Stomach (tissue), 9 donors: ENCODE results near the gene NCOA5. TPM values are rescaled to one million over a fixed set of nuclear protein-coding genes. Genes with fewer than 3 reads are reported as not detected.

ENCODE experiments used
- DNase-seq, 2 donors: peaks; one replicate each; pipeline versions ENCODE4 v3.0.0 to v3.0.0-alpha.2; 2013 to 2019
- H3K27ac ChIP-seq, 5 donors: fragments of 200-600 bp in 4 of 5; sonication (generic) in 4 of 5; one replicate each; pipeline ENCODE4 v1.5.1; 2013 to 2019; ENCODE audit warnings: mild to moderate bottlenecking in 1 of 5, moderate library complexity in 1 of 5
- H3K27me3 ChIP-seq, 3 donors: fragments of 200-600 bp; sonication (generic); one replicate each; pipeline ENCODE4 v1.5.1; 2017 to 2019; ENCODE audit warnings: mixed run types in 1 of 3
- H3K36me3 ChIP-seq, 4 donors: fragments of 200-600 bp; sonication (generic); 1 replicate in 3 of 4; 2 replicates in 1 of 4; pipeline ENCODE4 v1.5.1; 2016 to 2019
- H3K4me1 ChIP-seq, 4 donors: fragments of 200-600 bp; sonication (generic); one replicate each; pipeline ENCODE4 v1.5.1; 2016 to 2019
- H3K4me3 ChIP-seq, 4 donors: fragments of 200-600 bp; sonication (generic) in 3 of 4; one replicate each; pipeline ENCODE4 v1.5.1; 2016 to 2019; ENCODE audit warnings: mild to moderate bottlenecking in 1 of 4
- H3K9me3 ChIP-seq, 4 donors: fragments of 200-600 bp; sonication (generic); one replicate each; pipeline ENCODE4 v1.5.1; 2016 to 2019
- EP300 ChIP-seq: sonication (generic); formaldehyde crosslinking; IDR thresholded peaks from one replicate; pipeline ENCODE4 v1.6.1; 2017; ENCODE audit warnings: antibody characterized with exemption
- POLR2A ChIP-seq, 4 donors: fragments of 450-650 bp; IDR thresholded peaks; one replicate each; pipeline ENCODE4 v1.6.1; 2016; ENCODE audit warnings: antibody characterized with exemption in 4 of 4, control low read depth in 2 of 4, mild to moderate bottlenecking in 1 of 4, moderate library complexity in 1 of 4
- POLR2AphosphoS5 ChIP-seq, 3 donors: sonication (generic); formaldehyde crosslinking; IDR thresholded peaks; one replicate each; pipeline ENCODE4 v1.6.1; 2016; ENCODE audit warnings: antibody characterized with exemption in 3 of 3
- WGBS, 5 donors: extraction: QIAGEN DNeasy Blood & Tissue Kit in 3 of 5; methylation state at CpG; one replicate each; pipeline versions ENCODE4 v1.1.5 to v1.1.7; 2013 to 2018; 5-methylcytosine and 5-hydroxymethylcytosine counted together
- intact Hi-C: fragments of 100-400 bp; cut with DNase I; formaldehyde crosslinking; loops from one replicate; pipeline ENCODE4 v1.15.1; 2023; ENCODE audit warnings: low total_unique reads
- polyA plus RNA-seq, 3 donors: library from polyadenylated mRNA; stranded (reverse); fragments of 200-250 nt; gene quantifications; one replicate each; pipeline ENCODE4 v1.2.3, GENCODE V29; 2013
- total RNA-seq, 5 donors: library from RNA; depleted of rRNA; stranded (reverse); fragments of >200 nt; gene quantifications; one replicate each; pipeline versions ENCODE4 v1.1.0 to v1.2.3, GENCODE V29; 2014 to 2016
- TF ChIP-seq, protein P1 (sequence below), 7 experiments: fragments of 450-650 bp in 4 of 7; fragments of 200-600 bp in 3 of 7; sonication (generic) in 3 of 7; IDR thresholded peaks; one replicate each; pipeline ENCODE4 v1.5.1; 2016 to 2019; ENCODE audit warnings: antibody characterized with exemption in 7 of 7, control low read depth in 2 of 7, mild to moderate bottlenecking in 1 of 7
- donor health status: healthy with polysubstance abuse.
- donor health status: Bipolar disorder and iron deficiency.
- donor health status: healthy.

The NCOA5 gene
- total and polyA plus RNA-seq, 8 donors, result 4.3 to 58.9 (median 11.4) TPM

DNA sequence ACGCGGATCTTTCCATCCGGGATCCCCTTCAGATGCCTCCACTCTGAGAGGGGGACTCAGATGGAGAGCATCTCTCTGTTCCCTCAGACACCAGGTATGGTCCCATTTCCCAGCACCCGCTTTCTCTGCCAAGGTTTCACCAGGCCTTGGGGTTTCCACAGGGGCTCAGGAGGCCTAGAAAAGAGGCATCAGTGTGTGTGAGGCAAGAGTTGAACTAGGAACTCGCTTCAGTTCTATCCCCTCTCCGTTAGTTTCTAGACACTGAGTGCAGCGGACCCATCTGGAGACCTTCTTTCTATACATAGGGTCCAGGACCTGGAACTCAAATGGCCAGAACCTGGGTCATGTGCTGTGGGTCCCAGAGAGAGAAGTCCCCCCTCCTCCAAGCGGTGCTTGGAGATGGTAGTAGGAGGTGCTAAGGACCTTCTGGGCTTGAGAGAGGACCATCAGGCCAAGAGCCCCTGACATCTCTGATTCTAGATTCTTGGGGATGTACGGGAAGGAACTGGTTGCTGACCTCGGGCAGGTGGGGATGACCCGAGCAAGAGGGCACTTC, 58.7 kb downstream of the NCOA5 start:
- Histone ChIP-seq H3K27ac (no peak overlapping the region), H3K4me3 (no peak overlapping the region), H3K27me3 (peaks cover 20 to 100% (median 80%) of the 10 kb centered on the region in 3 donors), H3K36me3 (no peaks in the 10 kb centered on the region), H3K4me1 (peaks cover 0 to 19% (median 12%) of the 10 kb centered on the region in 4 donors), H3K9me3 (peaks cover 0 to 9% (median 0%) of the 10 kb centered on the region in 4 donors)
- 16 to 37% (median 21%) methylated on average over 8 to 11 of the region's 11 CpGs for WGBS, 5 donors
- TF ChIP-seq EP300, result no peak
- TF ChIP-seq, protein P1, sequence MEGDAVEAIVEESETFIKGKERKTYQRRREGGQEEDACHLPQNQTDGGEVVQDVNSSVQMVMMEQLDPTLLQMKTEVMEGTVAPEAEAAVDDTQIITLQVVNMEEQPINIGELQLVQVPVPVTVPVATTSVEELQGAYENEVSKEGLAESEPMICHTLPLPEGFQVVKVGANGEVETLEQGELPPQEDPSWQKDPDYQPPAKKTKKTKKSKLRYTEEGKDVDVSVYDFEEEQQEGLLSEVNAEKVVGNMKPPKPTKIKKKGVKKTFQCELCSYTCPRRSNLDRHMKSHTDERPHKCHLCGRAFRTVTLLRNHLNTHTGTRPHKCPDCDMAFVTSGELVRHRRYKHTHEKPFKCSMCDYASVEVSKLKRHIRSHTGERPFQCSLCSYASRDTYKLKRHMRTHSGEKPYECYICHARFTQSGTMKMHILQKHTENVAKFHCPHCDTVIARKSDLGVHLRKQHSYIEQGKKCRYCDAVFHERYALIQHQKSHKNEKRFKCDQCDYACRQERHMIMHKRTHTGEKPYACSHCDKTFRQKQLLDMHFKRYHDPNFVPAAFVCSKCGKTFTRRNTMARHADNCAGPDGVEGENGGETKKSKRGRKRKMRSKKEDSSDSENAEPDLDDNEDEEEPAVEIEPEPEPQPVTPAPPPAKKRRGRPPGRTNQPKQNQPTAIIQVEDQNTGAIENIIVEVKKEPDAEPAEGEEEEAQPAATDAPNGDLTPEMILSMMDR (IDR thresholded peaks at IDR 0.05), result no peak
- no peak for TF ChIP-seq POLR2AphosphoS5 (IDR thresholded peaks at IDR 0.05)
- TF ChIP-seq POLR2A (IDR thresholded peaks at IDR 0.05), result no peak
- no peak for DNase-seq
- intact Hi-C loops, result no loop called here

DNA sequence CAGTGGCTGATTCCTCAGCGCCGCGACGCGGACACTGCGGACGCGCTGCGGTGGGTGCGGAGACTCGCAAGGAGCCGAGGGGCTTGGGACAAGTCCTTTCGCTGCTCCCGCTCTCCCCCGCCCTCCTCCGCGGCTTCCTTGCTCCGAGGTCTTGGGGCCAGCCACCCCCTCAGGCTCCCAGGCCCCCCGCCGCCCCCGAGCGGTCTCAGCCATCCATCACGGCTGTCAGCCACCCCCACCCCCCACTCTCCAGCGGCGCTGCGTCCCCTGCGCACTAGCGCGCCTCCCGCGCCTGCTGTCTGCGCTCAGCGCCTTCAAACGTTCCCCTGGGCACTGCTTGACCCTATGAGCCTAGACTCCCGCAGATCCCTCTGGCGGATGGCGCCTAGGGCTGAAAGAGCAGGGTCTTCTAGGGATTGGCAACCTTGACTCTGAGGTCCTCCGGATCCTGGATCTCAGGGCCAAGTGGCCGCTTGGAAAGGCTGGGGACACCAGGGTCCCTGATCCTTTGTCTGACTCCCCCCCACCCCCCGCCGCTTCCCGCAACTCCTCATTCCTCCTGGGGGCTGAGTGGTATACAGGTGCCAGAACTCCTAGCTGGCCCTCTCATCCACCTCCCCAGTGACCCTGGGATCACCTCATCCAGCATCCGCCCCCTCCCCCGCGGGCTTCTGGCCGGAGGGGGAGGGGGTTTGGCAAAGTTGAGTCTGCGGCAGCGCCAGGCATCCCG, 59.3 kb downstream of the NCOA5 start:
- peaks cover 0 to 19% (median 12%) of the 10 kb centered on the region in 4 donors for H3K4me1 ChIP-seq
- 9 to 27% (median 14%) methylated on average over 21 to 49 of the region's 49 CpGs for WGBS, 5 donors
- intact Hi-C loops, result no loop called here
- no peak for TF ChIP-seq POLR2AphosphoS5 (IDR thresholded peaks at IDR 0.05)
- TF ChIP-seq, protein P1 (IDR thresholded peaks at IDR 0.05), result no peak
- no peak for TF ChIP-seq EP300
- no peak for TF ChIP-seq POLR2A (IDR thresholded peaks at IDR 0.05)
- peaks cover 20 to 100% (median 84%) of the 10 kb centered on the region in 3 donors for H3K27me3 ChIP-seq
- peaks cover 0 to 9% (median 0%) of the 10 kb centered on the region in 4 donors for H3K9me3 ChIP-seq
- H3K4me3 ChIP-seq, result peak overlapping the region in 1 of 4 donors; percentile 6
- no peak for DNase-seq
- no peak overlapping the region for H3K27ac ChIP-seq
- H3K36me3 ChIP-seq, result no peaks in the 10 kb centered on the region

DNA sequence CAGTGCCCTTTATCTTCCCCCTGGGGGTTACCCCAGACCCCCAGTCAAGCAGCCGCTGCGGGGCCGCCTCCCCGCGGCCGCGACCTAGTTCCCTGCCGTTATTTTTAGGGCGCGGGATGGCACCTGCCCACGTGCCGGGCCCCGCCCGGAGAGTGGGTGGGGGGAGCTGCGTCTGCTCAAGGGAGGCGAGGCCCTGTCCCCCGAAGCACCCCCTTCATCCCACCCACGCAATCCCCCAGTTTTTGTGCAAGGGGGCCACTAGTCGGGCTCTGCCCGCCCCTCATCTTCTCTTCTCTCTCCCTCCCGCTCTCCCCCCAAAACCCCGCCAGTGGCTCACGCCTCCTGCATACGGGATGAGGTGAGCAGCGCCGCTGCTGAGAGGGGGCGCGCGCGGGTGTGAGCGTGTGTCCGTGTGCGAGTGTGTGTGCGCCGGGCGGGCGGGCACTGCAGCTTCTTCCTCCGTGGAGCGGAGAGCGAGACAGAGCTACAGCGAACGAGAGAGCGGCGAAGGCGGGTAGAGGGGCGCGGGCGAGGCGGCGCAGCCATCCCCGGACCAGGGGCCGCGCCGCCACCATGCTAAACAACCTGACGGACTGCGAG, 60.9 kb downstream of the NCOA5 start, which contains the start of gene SLC12A5:
Gene SLC12A5, plus strand, starts transcription at position 444 of the 600 bp plus-strand sequence. Its CDS starts 130 bp downstream, at position 574.
- intact Hi-C loops, result loop anchor here (10.0 kb wide), 2 partner anchors 146 to 326 kb away; no protein-coding TSS in a partner anchor
- Histone ChIP-seq H3K9me3 (peaks cover 0 to 9% (median 0%) of the 10 kb centered on the region in 4 donors), H3K27ac (no peak within 1 kb of the TSS), H3K4me3 (no peak within 1 kb of the TSS), H3K36me3 (no peaks in the 10 kb centered on the region), H3K4me1 (peaks cover 0 to 19% (median 12%) of the 10 kb centered on the region in 4 donors), H3K27me3 (peaks cover 20 to 100% (median 75%) of the 10 kb centered on the region in 3 donors)
- no peak for DNase-seq
- TF ChIP-seq EP300 (no peak), POLR2AphosphoS5 (IDR thresholded peaks at IDR 0.05) (no peak)
- WGBS, 5 donors, result 19 to 28% (median 22%) methylated on average over 40 to 56 of the region's 56 CpGs

DNA sequence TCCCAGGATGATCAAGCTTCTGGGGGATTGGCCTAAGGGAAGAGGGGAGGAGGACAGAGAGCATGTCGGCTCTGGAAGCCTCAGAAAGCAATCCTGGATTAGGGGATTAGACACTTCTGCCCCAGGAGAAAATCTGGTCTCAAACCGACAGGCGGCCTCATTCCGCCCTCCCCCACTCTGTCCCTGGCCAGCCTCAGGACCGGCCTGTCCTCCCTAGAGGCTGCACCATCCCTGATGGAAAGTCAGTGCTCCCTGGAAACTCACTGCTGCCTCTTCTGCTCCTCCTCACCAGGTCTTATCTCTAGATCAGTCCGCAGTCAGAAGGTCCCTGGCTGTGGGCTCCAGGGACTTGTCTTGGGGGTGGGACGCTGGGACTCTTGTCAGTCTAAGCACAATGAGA, 61.7 kb downstream of the NCOA5 start:
- TF ChIP-seq, protein P1 (IDR thresholded peaks at IDR 0.05), result no peak
- TF ChIP-seq EP300, result no peak
- no peak for TF ChIP-seq POLR2AphosphoS5 (IDR thresholded peaks at IDR 0.05)
- TF ChIP-seq POLR2A (IDR thresholded peaks at IDR 0.05), result no peak
- DNase-seq, result no peak
- Histone ChIP-seq H3K27me3 (peaks cover 20 to 100% (median 74%) of the 10 kb centered on the region in 3 donors), H3K4me1 (peaks cover 0 to 20% (median 13%) of the 10 kb centered on the region in 4 donors), H3K9me3 (peaks cover 0 to 9% (median 0%) of the 10 kb centered on the region in 4 donors), H3K4me3 (no peak overlapping the region), H3K36me3 (no peaks in the 10 kb centered on the region), H3K27ac (no peak overlapping the region)
- WGBS, 5 donors, result 58 to 82% (median 67%) methylated on average over 6 to 7 of the region's 7 CpGs
- intact Hi-C loops, result loop anchor here (10.0 kb wide), 2 partner anchors 147 to 327 kb away; no protein-coding TSS in a partner anchor
